NK-92 (cell line): ENCODE results near the gene HIGD1B.
"Not testable (repeated sequence)": the region's sequence is repeated elsewhere in the genome, so short reads cannot be mapped to it uniquely, and the experiment has no call there.

ENCODE experiments used
- DNase-seq: peaks from one replicate; lab custom pipeline; 2025; ENCODE audit not compliant: unreplicated experiment; lab: John Stamatoyannopoulos, UW

The HIGD1B gene

DNA sequence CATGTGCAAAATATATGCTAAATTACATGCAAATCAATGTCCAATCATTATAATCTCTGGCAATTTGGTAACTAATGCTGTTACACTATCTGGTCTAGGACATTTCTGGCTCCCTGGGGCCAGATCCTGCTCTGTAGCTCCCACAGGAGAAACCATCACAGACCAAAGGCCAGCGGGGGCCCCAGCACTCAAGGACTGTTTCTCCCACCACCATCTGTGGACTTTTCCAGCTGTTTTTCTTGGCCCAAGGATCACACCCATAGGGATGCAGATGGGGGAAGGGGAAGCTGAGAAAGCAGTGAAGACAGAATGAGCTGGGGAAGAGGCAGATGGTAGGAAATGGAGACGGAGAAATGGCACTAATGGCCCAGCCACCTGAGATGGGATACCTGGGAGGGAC is at the start of gene HIGD1B:
Gene HIGD1B, plus strand, starts transcription at position 298 of the 400 bp plus-strand sequence. CDS start 270 bp downstream, outside the sequence.
- DNase-seq, result no peak

- DNase-seq, result no peak
These were observed 49.3 kb upstream of the HIGD1B start for GRCh38 chr17:44798356-44798755.

GRCh38 chr17:44801880-44802279 is 45.8 kb upstream of the HIGD1B start:
- DNase-seq, result no peak

GRCh38 chr17:44804302-44805089 is 43.2 kb upstream of the HIGD1B start:
- DNase-seq, result no peak

DNA sequence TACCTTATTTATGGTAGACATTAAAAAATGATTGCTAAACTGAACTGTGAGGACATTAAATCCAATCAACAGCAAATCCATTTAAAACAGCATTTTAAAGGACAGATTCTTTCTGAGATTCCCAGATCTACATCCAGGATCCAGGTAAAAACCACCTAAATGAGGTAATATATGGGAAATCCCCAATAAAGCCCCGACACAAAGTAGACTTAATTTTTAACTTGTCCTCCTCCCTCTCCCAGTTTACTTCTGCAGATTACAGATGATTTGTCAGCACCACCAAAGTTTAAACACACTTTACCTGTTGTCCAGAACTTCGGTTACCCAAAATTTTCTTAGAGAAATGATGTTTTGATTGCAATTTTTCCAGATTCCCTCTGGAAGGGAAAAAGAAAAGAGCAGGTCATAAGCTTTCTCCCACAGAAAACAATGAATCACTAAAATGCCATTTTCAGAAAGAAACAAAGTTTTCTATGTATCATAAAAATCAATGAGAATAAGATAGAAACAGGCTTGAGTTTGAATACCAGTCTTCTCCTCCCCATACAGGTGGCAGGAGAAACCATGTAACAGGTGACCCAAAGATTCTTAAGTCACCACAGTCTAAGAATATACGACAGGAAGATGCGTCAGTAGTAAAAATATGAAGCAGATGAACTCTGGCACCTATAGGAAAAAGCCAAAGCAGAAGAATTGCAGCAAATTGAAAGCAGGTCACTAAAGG is 40.4 kb upstream of the HIGD1B start:
- DNase-seq, result no peak

- DNase-seq, result no peak
These were observed 39.9 kb upstream of the HIGD1B start for GRCh38 chr17:44807817-44808155.

- DNase-seq, result no peak
These were observed 39.5 kb upstream of the HIGD1B start for GRCh38 chr17:44808156-44808555.

- DNase-seq, result not testable (repeated sequence)
These were observed 38.9 kb upstream of the HIGD1B start for GRCh38 chr17:44808656-44809388.

DNA sequence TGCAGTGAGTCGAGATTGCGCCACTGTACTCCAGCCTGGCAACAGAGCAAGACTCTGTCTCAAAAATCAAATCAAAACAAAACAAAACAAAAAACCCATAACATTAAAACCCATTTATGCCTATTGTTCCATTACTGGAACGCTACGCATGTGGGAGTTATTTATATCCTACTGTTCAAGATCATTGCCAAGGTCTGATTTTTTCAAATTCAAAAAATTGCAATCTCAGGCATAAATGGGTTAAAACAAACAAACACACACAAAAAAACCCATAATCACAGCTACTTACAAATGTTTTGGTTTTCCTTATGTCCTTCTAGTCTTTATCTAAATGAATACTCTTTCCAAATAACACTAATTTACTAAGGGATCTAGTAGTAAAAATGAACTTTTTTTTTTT is 35.4 kb upstream of the HIGD1B start:
- DNase-seq, result no peak

GRCh38 chr17:44818508-44818907 is 29.2 kb upstream of the HIGD1B start:
- DNase-seq, result not testable (repeated sequence)

GRCh38 chr17:44820631-44821212 is 27.0 kb upstream of the HIGD1B start:
- DNase-seq, result no peak

- DNase-seq, result not testable (repeated sequence)
These were observed 22.4 kb upstream of the HIGD1B start for GRCh38 chr17:44825236-44825635.

- DNase-seq, result no peak
These were observed 21.4 kb upstream of the HIGD1B start for GRCh38 chr17:44826123-44826790.

- DNase-seq, result no peak
These were observed 19.8 kb upstream of the HIGD1B start for GRCh38 chr17:44827863-44828262.

- DNase-seq, result no peak
These were observed 18.7 kb upstream of the HIGD1B start for GRCh38 chr17:44828919-44829522.

DNA sequence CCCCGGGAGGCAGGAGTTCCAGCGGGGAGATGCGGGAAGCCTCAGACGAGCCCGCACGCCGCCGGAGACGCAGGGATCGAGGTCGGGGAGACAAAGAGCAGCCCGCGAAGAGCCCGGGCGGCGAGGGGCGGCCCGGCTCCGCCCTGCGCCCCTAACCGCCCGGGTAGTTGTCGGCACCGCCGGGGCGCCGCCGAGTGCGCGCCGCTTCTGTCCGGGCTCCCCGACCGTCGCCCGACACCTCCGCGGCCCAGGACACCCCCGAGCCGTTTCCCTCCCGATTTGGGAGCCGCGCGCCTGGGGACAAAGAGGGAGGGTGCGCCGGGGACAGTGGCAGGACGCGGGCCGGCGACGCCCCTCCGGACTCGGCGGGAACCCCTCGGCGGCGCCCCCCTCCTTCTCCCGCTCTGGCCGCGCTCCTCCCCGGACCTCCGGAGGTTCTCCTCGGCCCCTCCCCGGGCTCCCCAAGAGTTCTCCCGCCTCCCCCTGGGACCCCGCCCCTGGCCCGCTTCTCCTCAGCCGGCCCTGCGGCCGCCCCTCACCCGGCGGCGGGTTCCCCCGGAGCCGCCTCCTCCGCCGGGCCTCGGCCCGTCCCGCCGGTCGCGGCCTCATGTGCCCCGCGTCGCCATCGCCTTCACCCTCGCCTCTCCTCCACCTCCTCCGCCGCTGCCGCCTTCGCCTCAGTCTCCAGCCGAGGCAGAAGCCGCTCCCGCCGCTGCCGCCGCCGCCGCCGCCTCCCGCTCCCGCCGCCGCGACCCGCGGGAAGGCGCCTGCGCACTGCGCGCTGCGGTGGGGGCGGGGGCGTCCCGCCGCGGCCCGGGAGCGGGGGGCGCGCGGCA is 17.9 kb upstream of the HIGD1B start, which contains the start of gene GJC1:
Gene GJC1, minus strand, starts transcription at position 765 of the 836 bp plus-strand sequence. CDS start 24,470 bp downstream, outside the sequence.
- no peak for DNase-seq

DNA sequence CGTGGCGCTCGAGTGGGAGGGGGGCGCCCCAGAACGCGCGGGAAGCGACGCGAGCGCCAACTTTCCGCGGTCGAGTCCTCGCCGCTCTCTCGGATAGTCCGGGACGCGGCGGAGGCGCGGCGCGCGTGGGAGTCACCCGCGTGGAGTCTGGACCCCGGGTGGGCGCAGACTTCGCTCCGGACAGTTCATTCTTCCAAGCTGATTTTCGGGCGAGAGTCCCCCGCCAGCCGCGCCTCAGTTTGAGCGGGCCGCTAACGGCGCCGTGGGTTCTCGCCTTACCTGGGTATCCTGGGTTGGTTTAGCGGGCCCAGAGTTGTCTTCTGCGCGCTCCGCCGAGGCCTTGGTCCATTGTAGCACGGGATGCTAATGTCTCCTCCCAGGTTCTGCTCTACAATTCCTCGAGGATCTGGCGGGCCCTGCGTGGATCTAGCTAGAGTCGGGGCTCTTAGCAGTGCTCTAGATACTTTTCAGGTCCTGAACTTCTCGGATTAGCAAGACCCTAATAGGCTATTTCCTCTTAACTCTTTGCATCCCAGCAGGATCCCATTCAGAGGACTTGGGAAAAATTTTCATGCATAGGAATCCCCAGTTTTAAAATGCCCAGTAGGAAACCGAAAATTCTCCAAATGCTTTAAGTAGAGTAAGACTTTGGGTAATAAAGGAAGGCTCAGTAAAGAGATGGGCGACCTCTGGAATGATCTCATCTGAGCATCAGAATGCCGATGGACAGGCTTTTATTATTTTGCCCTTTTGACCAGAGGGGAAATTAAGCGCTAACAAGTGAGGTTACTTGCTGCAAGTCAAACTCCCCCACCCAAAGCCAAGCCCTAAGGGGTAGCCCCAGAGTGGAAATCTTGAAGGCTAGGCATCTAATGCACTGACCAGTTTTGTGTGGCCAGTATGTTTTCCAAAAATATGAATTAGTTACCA is 17.1 kb upstream of the HIGD1B start:
- no peak for DNase-seq

GRCh38 chr17:44831371-44831770 is 16.3 kb upstream of the HIGD1B start:
- no peak for DNase-seq
